Neural progenitor cell (in vitro differentiated cells): ENCODE results near the gene PLPPR3.

Experiments used
- CTCF ChIP-seq: fragments of 200-600 bp; sonication (generic); IDR thresholded peaks from 2 replicates; pipeline ENCODE4 v1.5.1; 2017; ENCODE audit warnings: antibody characterized with exemption, mild to moderate bottlenecking
- EZH2 ChIP-seq: fragments of 200-600 bp; sonication (generic); IDR thresholded peaks from 2 replicates; pipeline ENCODE4 v1.6.1; 2017; ENCODE audit warnings: antibody characterized with exemption, mild to moderate bottlenecking, moderate library complexity

- no peak for TF ChIP-seq CTCF
- TF ChIP-seq EZH2 = no peak
These were observed 13.6 kb upstream of the PLPPR3 start for GRCh38 chr19:835210-835810.
